ENCODE results near the gene UGGT2.
"Not testable (repeated sequence)": the region's sequence is repeated elsewhere in the genome, so short reads cannot be mapped to it uniquely, and the experiment has no call there.

Gene UGGT2

GRCh38 chr13:95898256-95898655 lies 154.9 kb downstream of the UGGT2 start:
- no peak for DNase-seq (ENCODE audit: low read depth)

GRCh38 chr13:95896301-95896700 lies 156.9 kb downstream of the UGGT2 start:
- peak; percentile 0 for DNase-seq (ENCODE audit: low read depth)

- DNase-seq (ENCODE audit: low read depth) = no peak
Observed at GRCh38 chr13:95893861-95894260, 159.3 kb downstream of the UGGT2 start.

GRCh38 chr13:95882121-95882520 lies 171.1 kb downstream of the UGGT2 start:
- DNase-seq (ENCODE audit: low read depth) = no peak

- no peak for DNase-seq (ENCODE audit: low read depth)
Observed at GRCh38 chr13:95880331-95880730, 172.9 kb downstream of the UGGT2 start.

- DNase-seq (ENCODE audit: low read depth) = no peak
Observed at GRCh38 chr13:95874286-95874685, 178.9 kb downstream of the UGGT2 start.

- no peak for DNase-seq (ENCODE audit: low read depth)
Observed at GRCh38 chr13:95870421-95870820, 182.8 kb downstream of the UGGT2 start.

- DNase-seq (ENCODE audit: low read depth) = no peak
Observed at GRCh38 chr13:95865080-95865615, 188.1 kb downstream of the UGGT2 start.

- DNase-seq (ENCODE audit: low read depth) = no peak
Observed at GRCh38 chr13:95862408-95862807, 190.8 kb downstream of the UGGT2 start.

GRCh38 chr13:95861296-95861695 lies 191.9 kb downstream of the UGGT2 start:
- DNase-seq (ENCODE audit: low read depth) = no peak

GRCh38 chr13:95858286-95859075 lies 194.7 kb downstream of the UGGT2 start:
- DNase-seq (ENCODE audit: low read depth) = no peak

- not testable (repeated sequence) for DNase-seq (ENCODE audit: low read depth)
Observed at GRCh38 chr13:95845656-95846055, 207.5 kb downstream of the UGGT2 start.

- DNase-seq (ENCODE audit: low read depth) = no peak
Observed at GRCh38 chr13:95842898-95843297, 210.3 kb downstream of the UGGT2 start.

GRCh38 chr13:95841894-95842293 lies 211.3 kb downstream of the UGGT2 start:
- DNase-seq (ENCODE audit: low read depth) = no peak

- DNase-seq (ENCODE audit: low read depth) = peak; percentile 53
Observed at GRCh38 chr13:95834134-95834765, 219.0 kb downstream of the UGGT2 start.

- no peak for DNase-seq (ENCODE audit: low read depth)
Observed at GRCh38 chr13:95833719-95834118, 219.5 kb downstream of the UGGT2 start.

- no peak for DNase-seq (ENCODE audit: low read depth)
Observed at GRCh38 chr13:95833126-95833525, 220.1 kb downstream of the UGGT2 start.

GRCh38 chr13:95822303-95822702 lies 230.9 kb downstream of the UGGT2 start:
- no peak for DNase-seq (ENCODE audit: low read depth)

GRCh38 chr13:95814495-95814894 lies 238.7 kb downstream of the UGGT2 start:
- DNase-seq (ENCODE audit: low read depth) = no peak

GRCh38 chr13:95813139-95813538 lies 240.1 kb downstream of the UGGT2 start:
- DNase-seq (ENCODE audit: low read depth) = no peak

GRCh38 chr13:95809429-95809828 lies 243.8 kb downstream of the UGGT2 start:
- DNase-seq (ENCODE audit: low read depth) = no peak

- DNase-seq (ENCODE audit: low read depth) = no peak
Observed at GRCh38 chr13:95805921-95806320, 247.3 kb downstream of the UGGT2 start.

GRCh38 chr13:95801825-95802224 lies 251.4 kb downstream of the UGGT2 start:
- no peak for DNase-seq (ENCODE audit: low read depth)
